ENCODE data around the gene CHRNB1. TPM values are rescaled to one million over a fixed set of nuclear protein-coding genes. Genes with fewer than 3 reads are reported as not detected.
A peak's percentile ranks its signal among the peaks of the same experiment; 100 is the strongest.

CHRNB1 gene
- total RNA-seq, 2 experiments from 2014 or later, result 1.6 to 2.2 TPM

DNA sequence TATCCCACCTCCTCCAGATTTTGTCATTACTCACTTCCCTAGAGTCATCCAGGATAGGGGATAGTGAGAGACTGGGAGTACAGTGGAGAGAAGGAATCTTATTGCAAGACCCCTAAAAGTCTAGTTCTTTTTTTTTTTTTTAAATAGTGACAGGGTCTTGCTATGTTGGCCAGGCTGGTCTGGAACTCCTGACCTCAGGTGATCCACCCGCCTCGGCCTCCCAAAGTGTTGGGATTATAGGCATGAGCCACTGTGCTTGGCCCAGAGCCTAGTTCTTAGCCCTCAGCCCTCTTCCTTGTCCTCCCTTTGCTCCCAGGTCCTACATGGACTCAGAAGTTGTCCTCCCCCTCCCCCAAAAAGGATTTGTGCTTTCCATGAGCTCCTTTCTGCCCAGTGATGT, 2.7 kb upstream of the CHRNB1 start:
- H3K27ac Mint-ChIP-seq, result no peak overlapping the region
- Histone ChIP-seq H3K9me3 (ENCODE audit: control insufficient read depth in 1 of 2, insufficient read depth in 1 of 2, low read length in 2 of 2) (peaks cover 0 to 31% of the 10 kb centered on the region in 2 experiments), H3K36me3 (ENCODE audit: insufficient read depth, low read length) (no peaks in the 10 kb centered on the region), H3K27me3 (ENCODE audit: control insufficient read depth in 1 of 2, insufficient read depth in 2 of 2, low read length in 2 of 2) (peaks cover 78 to 85% of the 10 kb centered on the region in 2 experiments), H3K27ac (ENCODE audit: low read depth in 1 of 2, low read length in 2 of 2) (no peak overlapping the region), H3K4me1 (ENCODE audit: insufficient read depth, low read length) (peaks cover 65% of the 10 kb centered on the region), H3K4me3 (ENCODE audit: low read length) (no peak overlapping the region)
- DNase-seq (no peak), ATAC-seq (ENCODE audit: poor library complexity) (no peak)
- no peaks in the 10 kb centered on the region for H3K36me3 Mint-ChIP-seq (ENCODE audit: low read depth)
- H3K27me3 Mint-ChIP-seq, result peaks cover 75% of the 10 kb centered on the region
- ChIA-PET CTCF (no interaction called here), POLR2A (interaction anchor here (0.6 to 9.0 kb wide), 5 partner anchors 14 to 81 kb away, joined by 3 to 156 read pairs (median 5); partner anchors contain the start of genes POLR2A, SLC35G6 and ZBTB4)
- TF ChIP-seq, protein P1, sequence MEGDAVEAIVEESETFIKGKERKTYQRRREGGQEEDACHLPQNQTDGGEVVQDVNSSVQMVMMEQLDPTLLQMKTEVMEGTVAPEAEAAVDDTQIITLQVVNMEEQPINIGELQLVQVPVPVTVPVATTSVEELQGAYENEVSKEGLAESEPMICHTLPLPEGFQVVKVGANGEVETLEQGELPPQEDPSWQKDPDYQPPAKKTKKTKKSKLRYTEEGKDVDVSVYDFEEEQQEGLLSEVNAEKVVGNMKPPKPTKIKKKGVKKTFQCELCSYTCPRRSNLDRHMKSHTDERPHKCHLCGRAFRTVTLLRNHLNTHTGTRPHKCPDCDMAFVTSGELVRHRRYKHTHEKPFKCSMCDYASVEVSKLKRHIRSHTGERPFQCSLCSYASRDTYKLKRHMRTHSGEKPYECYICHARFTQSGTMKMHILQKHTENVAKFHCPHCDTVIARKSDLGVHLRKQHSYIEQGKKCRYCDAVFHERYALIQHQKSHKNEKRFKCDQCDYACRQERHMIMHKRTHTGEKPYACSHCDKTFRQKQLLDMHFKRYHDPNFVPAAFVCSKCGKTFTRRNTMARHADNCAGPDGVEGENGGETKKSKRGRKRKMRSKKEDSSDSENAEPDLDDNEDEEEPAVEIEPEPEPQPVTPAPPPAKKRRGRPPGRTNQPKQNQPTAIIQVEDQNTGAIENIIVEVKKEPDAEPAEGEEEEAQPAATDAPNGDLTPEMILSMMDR (IDR thresholded peaks at IDR 0.05), result no peak
- peaks cover 45% of the 10 kb centered on the region for H3K4me1 Mint-ChIP-seq (ENCODE audit: low read depth)
- intact Hi-C loops (cut with DNase I, micrococcal nuclease), result no loop called here
- H3K9me3 Mint-ChIP-seq, result no peaks in the 10 kb centered on the region
- H3K4me3 Mint-ChIP-seq, result peak overlapping the region; percentile 54

- DNase-seq (no peak), ATAC-seq (ENCODE audit: poor library complexity) (no peak)
- peaks cover 48% of the 10 kb centered on the region for H3K4me1 ChIP-seq (ENCODE audit: insufficient read depth, low read length)
- ChIA-PET CTCF (interaction anchor here (1.3 kb wide), 1 partner anchor 88 kb away, joined by 4 read pairs; no protein-coding TSS in a partner anchor), POLR2A (interaction anchor here (0.8 to 4.0 kb wide), 9 partner anchors 9 to 117 kb away, joined by 3 to 25 read pairs (median 6); partner anchors contain the start of genes POLR2A, SLC35G6, TMEM102 and TMEM256)
- peaks cover 79% of the 10 kb centered on the region for H3K27me3 Mint-ChIP-seq
- H3K4me3 ChIP-seq (ENCODE audit: low read length), result no peak overlapping the region
- H3K9me3 ChIP-seq (ENCODE audit: control insufficient read depth in 1 of 2, insufficient read depth in 1 of 2, low read length in 2 of 2), result peaks cover 0 to 31% of the 10 kb centered on the region in 2 experiments
- TF ChIP-seq, protein P1 (IDR thresholded peaks at IDR 0.05), result no peak
- H3K36me3 ChIP-seq (ENCODE audit: insufficient read depth, low read length), result no peaks in the 10 kb centered on the region
- peaks cover 74 to 85% of the 10 kb centered on the region in 2 experiments for H3K27me3 ChIP-seq (ENCODE audit: control insufficient read depth in 1 of 2, insufficient read depth in 2 of 2, low read length in 2 of 2)
- H3K4me1 Mint-ChIP-seq (ENCODE audit: low read depth), result peaks cover 37% of the 10 kb centered on the region
- no peaks in the 10 kb centered on the region for H3K9me3 Mint-ChIP-seq
- H3K4me3 Mint-ChIP-seq, result peak overlapping the region; percentile 7
- H3K27ac Mint-ChIP-seq, result no peak overlapping the region
- H3K27ac ChIP-seq (ENCODE audit: low read depth in 1 of 2, low read length in 2 of 2), result no peak overlapping the region
- no peaks in the 10 kb centered on the region for H3K36me3 Mint-ChIP-seq (ENCODE audit: low read depth)
- intact Hi-C loops (cut with DNase I, micrococcal nuclease), result no loop called here
Measured at GRCh38 chr17:7443499-7444485, 1.1 kb upstream of the CHRNB1 start.

DNA sequence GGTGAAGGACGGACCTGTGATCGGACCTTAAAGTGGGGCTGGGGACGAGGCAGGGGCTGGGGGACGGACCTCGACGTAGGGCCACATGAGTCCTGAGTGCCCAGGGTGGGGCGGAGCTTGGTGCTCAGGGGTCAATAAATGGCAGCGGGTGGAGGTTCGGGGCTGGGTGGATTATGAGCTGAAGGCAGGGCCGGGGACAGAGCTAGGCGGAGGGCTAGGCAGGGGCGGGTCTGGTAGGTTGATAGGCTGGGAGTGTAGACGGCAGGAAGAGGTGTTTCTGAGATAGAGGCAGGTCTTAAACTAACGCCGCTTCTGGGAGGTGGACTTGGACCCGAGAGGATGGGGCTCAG, 733 bp downstream of the CHRNB1 start:
- Histone ChIP-seq H3K27me3 (ENCODE audit: control insufficient read depth in 1 of 2, insufficient read depth in 2 of 2, low read length in 2 of 2) (peaks cover 61 to 67% of the 10 kb centered on the region in 2 experiments), H3K9me3 (ENCODE audit: control insufficient read depth in 1 of 2, insufficient read depth in 1 of 2, low read length in 2 of 2) (peaks cover 0 to 21% of the 10 kb centered on the region in 2 experiments), H3K27ac (ENCODE audit: low read depth in 1 of 2, low read length in 2 of 2) (no peak overlapping the region), H3K4me3 (ENCODE audit: low read length) (peak overlapping the region; percentile 37), H3K36me3 (ENCODE audit: insufficient read depth, low read length) (no peaks in the 10 kb centered on the region), H3K4me1 (ENCODE audit: insufficient read depth, low read length) (peaks cover 30% of the 10 kb centered on the region)
- Mint-ChIP-seq H3K27me3 (peaks cover 66% of the 10 kb centered on the region), H3K4me1 (ENCODE audit: low read depth) (peaks cover 23% of the 10 kb centered on the region), H3K4me3 (peak overlapping the region; percentile 59), H3K27ac (no peak overlapping the region), H3K36me3 (ENCODE audit: low read depth) (no peaks in the 10 kb centered on the region), H3K9me3 (no peaks in the 10 kb centered on the region)
- intact Hi-C loops (cut with DNase I, micrococcal nuclease), result no loop called here
- ATAC-seq (ENCODE audit: poor library complexity) (peak; percentile 91), DNase-seq (peak in 11 of 14 experiments; percentile 19 to 61 (median 38))
- POLR2A ChIA-PET, result interaction anchor here (0.6 to 4.0 kb wide), 8 partner anchors 8 to 242 kb away, joined by 3 to 25 read pairs (median 6); partner anchors contain the start of genes MPDU1, PLSCR3, POLR2A and SLC35G6
- CTCF ChIA-PET, result interaction anchor here (1.1 to 1.4 kb wide), 3 partner anchors 9 to 150 kb away, joined by 3 to 5 read pairs (median 3); no protein-coding TSS in a partner anchor
- TF ChIP-seq, protein P1 (IDR thresholded peaks at IDR 0.05), result no peak
